HG03103 (cell line): ENCODE results near the gene MTERF2.
"Not testable (repeated sequence)": the region's sequence is repeated elsewhere in the genome, so short reads cannot be mapped to it uniquely, and the experiment has no call there.

Source experiments
- ATAC-seq: cut with Tn5 transposase; IDR thresholded peaks from one replicate; pipeline ENCODE4 v1.9.1; 2021; ENCODE audit warnings: low read depth; ENCODE audit not compliant: unreplicated experiment

MTERF2 gene, protein sequence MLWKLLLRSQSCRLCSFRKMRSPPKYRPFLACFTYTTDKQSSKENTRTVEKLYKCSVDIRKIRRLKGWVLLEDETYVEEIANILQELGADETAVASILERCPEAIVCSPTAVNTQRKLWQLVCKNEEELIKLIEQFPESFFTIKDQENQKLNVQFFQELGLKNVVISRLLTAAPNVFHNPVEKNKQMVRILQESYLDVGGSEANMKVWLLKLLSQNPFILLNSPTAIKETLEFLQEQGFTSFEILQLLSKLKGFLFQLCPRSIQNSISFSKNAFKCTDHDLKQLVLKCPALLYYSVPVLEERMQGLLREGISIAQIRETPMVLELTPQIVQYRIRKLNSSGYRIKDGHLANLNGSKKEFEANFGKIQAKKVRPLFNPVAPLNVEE

GRCh38 chr12:106986625-106987389 lies at the start of gene MTERF2:
TSS of gene MTERF2 (minus strand) at chr12:106987146. CDS start at chr12:106978714, 8,432 bp downstream.
- ATAC-seq: peak; percentile 87

DNA sequence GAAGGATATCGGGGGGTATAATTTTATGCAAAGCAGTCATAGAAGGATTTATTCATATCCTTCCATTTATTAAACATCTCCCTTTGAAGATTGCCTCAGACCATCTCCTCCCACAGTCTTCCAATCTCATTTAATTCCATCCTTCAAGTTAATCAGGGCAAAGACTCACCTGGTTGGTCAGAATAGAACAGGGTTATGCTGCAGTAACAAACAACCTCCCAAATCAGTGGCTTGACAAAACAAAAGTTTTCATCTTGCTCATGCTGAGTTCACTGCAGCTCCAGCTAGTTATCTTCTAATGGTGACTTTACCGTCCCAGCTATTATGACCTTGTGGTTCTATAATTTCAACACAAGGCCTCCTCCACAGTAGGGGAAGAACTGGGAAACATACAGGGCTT lies 48.8 kb upstream of the MTERF2 start:
- ATAC-seq: no peak

- no peak for ATAC-seq
Measured at GRCh38 chr12:107033758-107034739, 47.1 kb upstream of the MTERF2 start.

DNA sequence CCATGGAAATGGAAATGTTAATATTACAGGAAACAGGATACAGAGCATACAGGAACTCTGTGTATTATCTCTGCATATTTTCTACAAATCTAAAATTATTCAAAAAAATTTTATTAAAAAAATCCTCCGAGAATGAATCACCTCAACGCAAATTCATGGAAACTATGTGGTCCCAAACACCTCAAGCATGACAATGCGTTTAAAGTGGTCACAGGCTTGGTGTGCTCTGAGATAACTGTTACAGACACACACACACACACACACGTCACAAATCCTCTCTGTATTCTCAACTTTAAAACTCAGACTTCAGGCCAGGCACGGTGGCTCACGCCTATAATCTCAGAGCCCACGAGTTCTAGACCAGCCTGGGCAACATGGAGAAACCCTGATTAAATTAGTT lies 45.3 kb upstream of the MTERF2 start:
- no peak for ATAC-seq

DNA sequence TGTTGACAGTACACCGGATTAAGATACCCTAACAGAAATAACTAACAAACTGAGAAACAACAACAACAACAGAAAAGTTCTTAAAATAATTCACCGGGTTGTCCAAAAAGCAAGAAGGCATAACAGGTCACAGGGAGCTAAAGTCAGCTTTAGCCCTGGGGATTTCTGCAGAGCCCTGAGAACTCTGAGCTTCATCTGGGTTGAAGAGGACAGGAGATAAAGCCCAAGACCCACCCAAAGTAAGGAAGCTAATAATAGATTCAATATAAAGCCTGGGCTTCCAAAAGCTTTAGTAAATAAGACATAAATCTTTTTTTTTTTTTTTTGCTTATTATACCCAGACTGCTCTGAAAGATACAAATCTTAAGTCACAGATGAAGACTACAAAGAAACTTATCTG lies 44.1 kb upstream of the MTERF2 start:
- ATAC-seq: no peak

DNA sequence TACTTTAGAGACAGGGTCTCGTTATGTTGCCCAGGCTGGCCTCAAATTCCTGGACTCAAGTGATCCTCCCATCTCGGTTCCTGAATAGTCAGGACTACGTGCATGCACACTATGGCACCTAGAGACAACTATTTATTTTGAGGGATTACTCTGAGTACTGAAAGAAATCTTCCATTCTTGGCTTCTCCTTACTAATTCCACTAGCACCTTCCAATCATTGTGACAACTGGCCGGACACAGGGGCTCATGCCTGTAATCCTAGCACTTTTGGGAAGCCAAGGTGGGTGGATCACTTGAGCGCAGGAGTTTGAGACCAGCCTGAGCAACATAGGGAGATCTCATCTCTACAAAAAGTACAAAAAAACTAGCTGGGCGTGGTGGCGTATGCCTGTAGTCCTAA lies 42.1 kb upstream of the MTERF2 start:
- ATAC-seq: no peak

DNA sequence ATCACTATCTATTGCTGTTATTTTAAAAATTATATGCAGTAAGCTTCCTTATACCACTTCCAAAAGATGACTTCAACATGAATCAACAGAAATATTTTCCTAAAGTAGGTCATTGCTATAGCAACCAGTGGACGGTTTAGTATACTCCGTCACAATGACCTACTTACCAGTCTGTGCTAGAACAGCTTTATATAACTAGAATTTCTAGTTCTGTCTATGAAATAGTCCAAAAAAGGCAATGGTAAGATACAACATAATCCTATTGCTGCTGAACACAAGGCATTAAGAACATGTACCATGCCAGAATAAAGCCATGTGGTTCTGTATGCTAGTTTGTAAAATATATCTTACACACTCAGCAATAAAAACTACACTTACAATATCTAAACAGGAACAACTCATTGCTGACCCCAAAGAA lies 40.7 kb upstream of the MTERF2 start:
- ATAC-seq: no peak

DNA sequence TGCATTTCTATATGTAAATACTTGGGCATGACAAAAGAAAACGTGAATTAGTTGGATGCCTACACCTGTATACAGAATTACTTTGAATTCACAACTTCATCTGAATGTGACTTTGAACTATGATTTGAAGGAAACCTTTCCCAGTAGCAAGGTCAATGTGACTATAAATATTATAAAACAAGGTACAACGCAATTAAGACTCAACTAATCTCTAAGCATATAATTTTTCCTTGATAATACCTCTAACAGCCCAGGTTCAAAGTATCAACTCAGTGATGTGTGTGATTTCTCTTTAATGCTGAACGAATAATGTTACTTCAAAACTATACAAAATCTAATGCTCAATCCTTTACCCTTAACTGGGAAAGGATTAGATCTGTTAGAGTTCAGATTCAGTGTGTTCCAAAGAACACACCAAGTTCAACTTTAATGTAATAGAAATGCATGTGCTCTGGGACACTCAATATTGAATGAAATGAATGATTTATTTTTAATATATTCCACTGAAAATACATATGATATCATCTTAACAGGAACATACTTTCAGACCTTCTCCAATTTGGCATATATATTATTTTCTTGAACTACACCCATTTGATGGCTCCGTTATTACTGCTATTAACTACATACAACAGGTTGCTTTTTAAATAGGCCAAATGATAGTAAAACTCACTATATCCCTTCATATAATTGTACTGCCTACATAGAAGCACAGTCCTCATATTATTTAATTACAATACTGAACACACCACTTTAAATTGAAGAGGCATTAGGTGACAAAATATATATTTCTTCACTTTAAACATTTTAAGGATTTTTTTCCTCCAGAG lies 40.1 kb upstream of the MTERF2 start:
- no peak for ATAC-seq

DNA sequence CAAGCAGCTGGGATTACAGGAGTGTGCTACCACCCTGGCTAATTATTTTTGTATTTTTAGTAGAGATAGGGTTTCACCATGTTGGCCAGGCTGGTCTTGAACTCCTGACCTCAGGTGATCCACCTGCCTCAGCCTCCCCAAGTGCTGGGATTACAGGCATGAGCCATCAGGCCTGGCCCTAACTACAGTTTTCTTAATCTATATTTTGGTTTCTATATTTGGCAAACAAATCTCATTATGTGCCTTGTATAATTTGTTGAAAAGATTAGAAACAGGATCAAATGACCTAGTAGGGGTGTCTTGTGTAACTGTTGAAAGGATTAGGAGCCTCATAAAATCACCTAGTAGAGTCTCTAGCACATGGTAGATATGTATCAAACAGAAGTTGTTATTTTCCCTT lies 39.4 kb upstream of the MTERF2 start:
- not testable (repeated sequence) for ATAC-seq

- ATAC-seq: no peak
Measured at GRCh38 chr12:107025671-107026070, 38.7 kb upstream of the MTERF2 start.

- no peak for ATAC-seq
Measured at GRCh38 chr12:107019546-107019945, 32.6 kb upstream of the MTERF2 start.

DNA sequence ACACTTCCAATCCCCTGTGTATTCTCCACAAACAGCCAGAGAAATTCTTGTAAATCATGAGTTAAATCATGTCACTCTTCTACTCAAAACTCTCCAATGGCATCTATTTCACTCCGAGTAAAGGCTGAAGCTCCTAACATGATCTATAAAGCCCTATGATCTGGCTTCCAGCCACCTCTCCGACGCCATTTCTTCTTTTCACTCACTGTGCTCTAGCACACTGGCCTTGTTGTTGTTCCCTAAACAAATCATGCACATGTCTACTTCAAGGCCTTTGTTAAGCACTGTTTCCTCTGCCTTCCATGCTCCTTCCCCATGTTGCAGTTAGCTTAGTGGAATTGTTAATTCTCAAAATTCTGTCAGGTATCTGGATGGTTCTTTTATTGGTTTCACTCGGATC lies 30.1 kb upstream of the MTERF2 start:
- no peak for ATAC-seq

GRCh38 chr12:107014055-107014454 lies 27.1 kb upstream of the MTERF2 start:
- ATAC-seq: no peak

DNA sequence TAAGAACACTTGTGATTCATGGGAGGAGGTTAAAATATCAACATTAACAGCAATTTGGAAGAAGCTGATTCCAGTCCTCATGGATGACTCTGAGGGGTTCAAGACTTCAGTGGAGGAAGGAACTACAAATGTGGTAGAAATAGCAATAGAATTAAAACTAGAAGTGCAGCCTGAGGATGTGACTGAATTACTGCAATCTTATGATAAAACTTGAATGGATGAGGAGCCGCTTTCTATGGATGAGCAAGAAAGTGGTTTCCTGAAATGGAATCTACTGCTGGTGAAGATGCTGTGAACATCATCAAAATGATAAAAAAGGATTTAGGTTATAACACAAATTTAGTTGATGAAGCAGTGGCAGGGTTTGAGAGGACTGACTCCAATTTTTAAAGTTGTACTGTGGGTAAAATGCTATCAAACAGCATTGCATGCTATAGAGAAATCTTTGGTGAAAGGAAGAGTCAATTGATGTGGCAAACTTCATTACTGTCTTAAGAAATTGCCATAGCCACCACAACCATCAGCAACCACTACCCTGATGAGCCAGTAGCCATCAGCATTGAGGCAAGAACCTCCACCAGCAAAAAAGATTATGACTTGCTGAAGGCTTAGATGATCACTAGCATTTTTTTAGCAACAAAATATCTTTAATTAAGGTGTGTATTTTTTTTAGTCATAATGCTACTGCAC lies 25.9 kb upstream of the MTERF2 start:
- no peak for ATAC-seq

DNA sequence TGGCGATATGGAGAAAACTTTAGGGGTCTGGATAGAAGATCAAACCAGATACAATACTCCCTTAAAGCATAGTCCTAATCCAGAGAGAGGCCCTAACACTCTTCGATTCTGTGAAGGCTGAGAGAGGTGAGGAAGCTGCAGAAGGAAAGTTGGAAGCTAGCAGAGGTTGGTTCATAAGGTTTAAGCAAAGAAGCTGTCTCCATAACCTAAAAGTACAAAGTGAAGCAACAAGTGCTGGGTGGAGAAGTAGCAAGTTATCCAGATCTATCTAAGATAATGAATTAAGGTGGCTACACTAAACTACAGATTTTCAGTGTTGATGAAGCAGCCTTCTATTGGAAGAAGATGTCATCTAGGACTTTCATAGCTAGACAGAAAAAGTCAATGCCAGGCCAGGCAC lies 24.6 kb upstream of the MTERF2 start:
- ATAC-seq: no peak

- ATAC-seq: no peak
Measured at GRCh38 chr12:107007411-107007810, 20.5 kb upstream of the MTERF2 start.

- not testable (repeated sequence) for ATAC-seq
Measured at GRCh38 chr12:107002665-107003064, 15.7 kb upstream of the MTERF2 start.

- no peak for ATAC-seq
Measured at GRCh38 chr12:106999446-106999845, 12.5 kb upstream of the MTERF2 start.

DNA sequence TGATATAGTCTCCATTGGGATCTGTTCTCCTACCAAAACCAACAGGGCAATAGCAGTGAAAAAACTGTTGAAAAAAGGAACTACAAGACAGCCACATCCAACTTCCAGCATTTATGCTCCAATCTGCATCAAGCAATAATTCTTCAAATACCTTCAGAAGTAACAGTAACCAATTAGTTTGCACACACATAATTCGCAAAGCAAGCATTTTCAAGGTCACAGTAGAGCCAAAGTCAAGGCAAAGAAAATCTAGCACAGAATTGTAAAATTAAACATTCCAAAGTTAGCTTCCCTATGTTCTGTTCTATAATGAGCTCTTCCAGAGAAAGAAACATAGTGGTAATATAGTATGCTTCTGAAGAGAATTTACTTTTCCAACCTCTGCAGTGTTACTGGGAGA lies 11.0 kb upstream of the MTERF2 start:
- ATAC-seq: no peak
